OCI-LY1 (cell line): ENCODE results near the gene GMPR.

Source experiments
- CTCF ChIP-seq: fragments of 200-600 bp; sonication (generic), shearing (Covaris generic); IDR thresholded peaks from 2 replicates; pipeline ENCODE4 v1.5.1; 2017; ENCODE audit warnings: mild to moderate bottlenecking, antibody characterized with exemption, low read length, moderate library complexity, mixed read lengths
- EZH2 ChIP-seq: fragments of 200-600 bp; sonication (generic), shearing (Covaris generic); IDR thresholded peaks from 2 replicates; pipeline ENCODE4 v1.8.0; 2017; ENCODE audit warnings: borderline replicate concordance, mixed run types, mild to moderate bottlenecking, antibody characterized with exemption, low read length, moderate library complexity, mixed read lengths

GRCh38 chr6:16302721-16303552 lies 64.5 kb downstream of the GMPR start:
- TF ChIP-seq CTCF (no peak), EZH2 (no peak)
